Cardiac fibroblast (primary cell): ENCODE measurements around the gene PNMA6F.
"Not testable (repeated sequence)": the region's sequence is repeated elsewhere in the genome, so short reads cannot be mapped to it uniquely, and the experiment has no call there.

ENCODE experiments used
- DNase-seq, 2 donors: peaks; one replicate each; pipeline versions ENCODE4 v3.0.0 to v3.0.0-alpha.2; 2010; ENCODE audit warnings: low read depth in 2 of 2
- H3K4me3 ChIP-seq, 2 donors: replicated peaks in 1 of 2; 1 replicate in 1 of 2; 2 replicates in 1 of 2; pipeline ENCODE4 v1.5.1; 2011; ENCODE audit warnings: low read depth in 2 of 2, low read length in 2 of 2, mild to moderate bottlenecking in 2 of 2, moderate library complexity in 1 of 2
- CTCF ChIP-seq: IDR thresholded peaks from one replicate; pipeline ENCODE4 v1.5.1; 2011; ENCODE audit warnings: low read depth, mild to moderate bottlenecking, low read length, inconsistent platforms

Gene PNMA6F

GRCh38 chrX:153302796-153303195 lies 18.8 kb downstream of the PNMA6F start:
- no peak overlapping the region for H3K4me3 ChIP-seq
- DNase-seq = no peak
- TF ChIP-seq CTCF = no peak

GRCh38 chrX:153301746-153302145 lies 19.8 kb downstream of the PNMA6F start:
- H3K4me3 ChIP-seq = no peak overlapping the region
- no peak for TF ChIP-seq CTCF
- no peak for DNase-seq

- H3K4me3 ChIP-seq = no peak overlapping the region
- TF ChIP-seq CTCF = no peak
- no peak for DNase-seq
These were observed 21.7 kb downstream of the PNMA6F start for GRCh38 chrX:153299855-153300254.

GRCh38 chrX:153297376-153297775 lies 24.2 kb downstream of the PNMA6F start:
- DNase-seq = no peak
- no peak overlapping the region for H3K4me3 ChIP-seq
- TF ChIP-seq CTCF = no peak

- not testable (repeated sequence) for H3K4me3 ChIP-seq, DNase-seq
These were observed 28.0 kb downstream of the PNMA6F start for GRCh38 chrX:153293485-153294071.

GRCh38 chrX:153288807-153289206 lies 32.8 kb downstream of the PNMA6F start:
- DNase-seq, H3K4me3 ChIP-seq: not testable (repeated sequence)

GRCh38 chrX:153285678-153286077 lies 35.9 kb downstream of the PNMA6F start:
- H3K4me3 ChIP-seq, DNase-seq: not testable (repeated sequence)

- DNase-seq, H3K4me3 ChIP-seq: not testable (repeated sequence)
These were observed 37.6 kb downstream of the PNMA6F start for GRCh38 chrX:153283982-153284381.

- not testable (repeated sequence) for H3K4me3 ChIP-seq, DNase-seq
These were observed 39.8 kb downstream of the PNMA6F start for GRCh38 chrX:153281784-153282183.

- not testable (repeated sequence) for DNase-seq, H3K4me3 ChIP-seq
These were observed 42.3 kb downstream of the PNMA6F start for GRCh38 chrX:153279304-153279703.

- not testable (repeated sequence) for H3K4me3 ChIP-seq, DNase-seq
These were observed 45.5 kb downstream of the PNMA6F start for GRCh38 chrX:153276049-153276448.

GRCh38 chrX:153275418-153275817 lies 46.1 kb downstream of the PNMA6F start:
- H3K4me3 ChIP-seq, DNase-seq: not testable (repeated sequence)

- not testable (repeated sequence) for H3K4me3 ChIP-seq, DNase-seq
These were observed 49.0 kb downstream of the PNMA6F start for GRCh38 chrX:153272584-153272983.

GRCh38 chrX:153272070-153272469 lies 49.5 kb downstream of the PNMA6F start:
- DNase-seq, H3K4me3 ChIP-seq: not testable (repeated sequence)
